HepG2 (cell line): ENCODE results near the gene KIF2C. TPM values are rescaled to one million over a fixed set of nuclear protein-coding genes. Genes with fewer than 3 reads are reported as not detected.

Source experiments
- FOXA3 ChIP-seq: IDR thresholded peaks from 2 replicates; pipeline ENCODE4 v1.6.1; 2016; ENCODE audit warnings: missing genetic modification reagents, missing compliant biosample characterization
- HNRNPL ChIP-seq: fragments of 200-400 bp; formaldehyde crosslinking; IDR thresholded peaks from 2 replicates; pipeline ENCODE4 v1.6.1; 2017; ENCODE audit warnings: mild to moderate bottlenecking, low read depth, low read length
- NPAS2 ChIP-seq: sonication (generic); formaldehyde crosslinking; IDR thresholded peaks from 2 replicates; pipeline ENCODE4 v1.8.0; 2022; ENCODE audit warnings: mild to moderate bottlenecking, missing genetic modification reagents, borderline replicate concordance
- PPARG ChIP-seq: conservative IDR thresholded peaks from 2 replicates; pipeline ENCODE4 v1.6.1; 2016; ENCODE audit warnings: missing biosample characterization, missing genetic modification reagents
- SP140L ChIP-seq: sonication (generic); formaldehyde crosslinking; IDR thresholded peaks from 2 replicates; pipeline ENCODE4 v1.4.0; 2020; ENCODE audit warnings: missing genetic modification reagents, borderline replicate concordance
- TMF1 ChIP-seq: sonication (generic); formaldehyde crosslinking; IDR thresholded peaks from 2 replicates; pipeline ENCODE4 v1.8.1; 2022; ENCODE audit warnings: low read depth, missing genetic modification reagents
- YEATS2 ChIP-seq: sonication (generic); formaldehyde crosslinking; IDR thresholded peaks from 2 replicates; pipeline ENCODE4 v1.4.0; 2020; ENCODE audit warnings: missing genetic modification reagents, borderline replicate concordance
- ZBTB42 ChIP-seq: sonication (generic); formaldehyde crosslinking; IDR thresholded peaks from 2 replicates; pipeline ENCODE4 v1.5.0; 2020; ENCODE audit warnings: mild to moderate bottlenecking, missing genetic modification reagents
- ZKSCAN5 ChIP-seq: sonication (generic); formaldehyde crosslinking; IDR thresholded peaks from 2 replicates; pipeline ENCODE4 v1.5.1; 2020; ENCODE audit warnings: mild to moderate bottlenecking, missing genetic modification reagents
- ZNF10 ChIP-seq: sonication (generic); formaldehyde crosslinking; IDR thresholded peaks from 2 replicates; pipeline ENCODE4 v1.4.0; 2020; ENCODE audit warnings: mild to moderate bottlenecking, low read depth, missing genetic modification reagents, borderline replicate concordance
- ZNF350 ChIP-seq: sonication (generic); formaldehyde crosslinking; IDR thresholded peaks from 2 replicates; pipeline ENCODE4 v1.4.0; 2020; ENCODE audit warnings: mild to moderate bottlenecking, low read depth, missing genetic modification reagents, borderline replicate concordance
- ZNF589 ChIP-seq: sonication (generic); formaldehyde crosslinking; conservative IDR thresholded peaks from 2 replicates; pipeline ENCODE4 v1.8.0; 2022; ENCODE audit warnings: mild to moderate bottlenecking, moderate library complexity, missing genetic modification reagents
- ZNF607 ChIP-seq: sonication (generic); formaldehyde crosslinking; IDR thresholded peaks from 2 replicates; pipeline ENCODE4 v1.5.1; 2020; ENCODE audit warnings: missing genetic modification reagents, mild to moderate bottlenecking, borderline replicate concordance
- ZNF644 ChIP-seq: IDR thresholded peaks from 2 replicates; pipeline ENCODE4 v1.6.1; 2016; ENCODE audit warnings: low read depth
- ZSCAN9 ChIP-seq: IDR thresholded peaks from 2 replicates; pipeline ENCODE4 v1.6.1; 2016; ENCODE audit warnings: borderline replicate concordance
- polyA plus RNA-seq, 8 experiments: library from polyadenylated mRNA; depleted of rRNA in 3 of 8; stranded (reverse) in 7 of 8; unstranded in 1 of 8; fragments of >200 nt; fragmentation: Illumina TruSeq in 4 of 8; extraction: Trizol in 4 of 8; gene quantifications; 2 replicates each; pipeline versions ENCODE4 v1.2.1 to v1.2.3, GENCODE V29; 2011 to 2016; ENCODE audit warnings: low read depth in 4 of 8, missing spikeins in 1 of 8, mixed read lengths in 1 of 8; ENCODE audit not compliant: insufficient read depth in 1 of 8
- total RNA-seq, 5 experiments: library from RNA; depleted of rRNA; stranded (reverse); fragments of >200 nt; fragmentation: Illumina TruSeq; extraction: Trizol; gene quantifications; 2 replicates each; pipeline ENCODE4 v1.2.3, GENCODE V29; 2016; ENCODE audit warnings: low read depth in 1 of 5
- TF ChIP-seq, protein P1 (sequence below): IDR thresholded peaks from 2 replicates; pipeline ENCODE4 v1.6.1; 2016; ENCODE audit warnings: low read depth
- TF ChIP-seq, protein P2 (sequence below): sonication (generic); formaldehyde crosslinking; IDR thresholded peaks from 2 replicates; pipeline ENCODE4 v1.4.0; 2020; ENCODE audit warnings: missing genetic modification reagents, borderline replicate concordance
- TF ChIP-seq, protein P3 (sequence below): sonication (generic); formaldehyde crosslinking; IDR thresholded peaks from 2 replicates; pipeline ENCODE4 v1.5.1; 2020; ENCODE audit warnings: mild to moderate bottlenecking, missing genetic modification reagents

The KIF2C gene
- total and polyA plus RNA-seq, 2 of the 13 experiments (the other 11 are each of a cell fraction or from before 2014, with no cell fraction given): 29.7 to 53.7 TPM

DNA sequence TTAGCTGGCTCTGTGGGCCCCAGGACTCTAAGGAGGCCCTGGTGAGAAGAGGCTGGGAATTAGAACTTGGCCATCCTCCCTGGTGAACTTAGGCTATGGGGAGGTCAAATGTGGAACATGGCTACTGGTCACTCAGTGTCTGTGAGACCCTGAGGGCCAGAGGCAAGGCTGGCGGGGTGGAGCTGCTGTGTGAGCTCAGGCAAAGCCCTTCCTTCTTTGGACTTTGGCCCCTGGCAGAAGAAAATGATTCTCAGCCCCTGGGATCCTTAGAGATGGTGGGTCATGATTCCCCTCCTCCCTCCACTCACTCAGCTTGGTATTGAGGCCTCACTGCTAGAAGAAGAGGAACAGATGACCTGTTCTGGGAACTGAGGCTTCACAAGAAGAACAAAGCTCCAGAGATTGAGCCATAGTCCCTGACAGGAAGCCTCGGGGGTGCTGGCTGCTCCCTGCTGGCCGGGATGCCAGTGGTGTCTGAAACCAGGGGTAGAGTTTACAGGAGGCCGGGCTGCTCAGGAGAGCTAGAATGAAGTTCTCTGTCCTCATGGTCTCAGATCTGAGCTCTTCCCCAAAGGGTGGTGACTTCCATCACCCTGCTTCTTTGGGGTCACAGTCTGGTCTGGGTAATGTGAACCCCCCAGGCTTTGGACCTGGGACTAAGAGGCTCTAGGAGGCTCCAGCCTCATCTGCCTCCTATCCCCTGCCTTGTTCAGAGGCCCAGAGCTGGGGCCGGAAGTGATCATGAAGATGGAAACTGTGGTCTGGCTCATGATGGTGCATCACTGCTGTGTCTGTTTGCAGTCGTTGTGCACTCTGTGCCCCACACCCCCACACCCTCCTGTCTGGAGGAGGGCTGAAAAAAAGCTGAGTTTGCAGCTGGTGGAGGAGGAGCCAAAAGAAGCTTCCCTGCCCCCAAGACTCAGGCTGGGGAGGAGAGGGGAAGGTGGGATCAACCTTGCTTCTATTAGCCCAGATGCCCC is 69.6 kb downstream of the KIF2C start (continued):
- TF ChIP-seq, protein P1, sequence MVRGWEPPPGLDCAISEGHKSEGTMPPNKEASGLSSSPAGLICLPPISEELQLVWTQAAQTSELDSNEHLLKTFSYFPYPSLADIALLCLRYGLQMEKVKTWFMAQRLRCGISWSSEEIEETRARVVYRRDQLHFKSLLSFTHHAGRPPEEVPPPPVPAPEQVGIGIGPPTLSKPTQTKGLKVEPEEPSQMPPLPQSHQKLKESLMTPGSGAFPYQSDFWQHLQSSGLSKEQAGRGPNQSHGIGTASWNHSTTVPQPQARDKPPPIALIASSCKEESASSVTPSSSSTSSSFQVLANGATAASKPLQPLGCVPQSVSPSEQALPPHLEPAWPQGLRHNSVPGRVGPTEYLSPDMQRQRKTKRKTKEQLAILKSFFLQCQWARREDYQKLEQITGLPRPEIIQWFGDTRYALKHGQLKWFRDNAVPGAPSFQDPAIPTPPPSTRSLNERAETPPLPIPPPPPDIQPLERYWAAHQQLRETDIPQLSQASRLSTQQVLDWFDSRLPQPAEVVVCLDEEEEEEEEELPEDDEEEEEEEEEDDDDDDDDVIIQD (CRISPR knock-in tag): no peak
- TF ChIP-seq ZSCAN9: no peak
- no peak for TF ChIP-seq ZBTB42 (CRISPR knock-in tag)
- no peak for TF ChIP-seq ZNF350 (CRISPR knock-in tag)
- TF ChIP-seq HNRNPL: no peak
- TF ChIP-seq, protein P2, sequence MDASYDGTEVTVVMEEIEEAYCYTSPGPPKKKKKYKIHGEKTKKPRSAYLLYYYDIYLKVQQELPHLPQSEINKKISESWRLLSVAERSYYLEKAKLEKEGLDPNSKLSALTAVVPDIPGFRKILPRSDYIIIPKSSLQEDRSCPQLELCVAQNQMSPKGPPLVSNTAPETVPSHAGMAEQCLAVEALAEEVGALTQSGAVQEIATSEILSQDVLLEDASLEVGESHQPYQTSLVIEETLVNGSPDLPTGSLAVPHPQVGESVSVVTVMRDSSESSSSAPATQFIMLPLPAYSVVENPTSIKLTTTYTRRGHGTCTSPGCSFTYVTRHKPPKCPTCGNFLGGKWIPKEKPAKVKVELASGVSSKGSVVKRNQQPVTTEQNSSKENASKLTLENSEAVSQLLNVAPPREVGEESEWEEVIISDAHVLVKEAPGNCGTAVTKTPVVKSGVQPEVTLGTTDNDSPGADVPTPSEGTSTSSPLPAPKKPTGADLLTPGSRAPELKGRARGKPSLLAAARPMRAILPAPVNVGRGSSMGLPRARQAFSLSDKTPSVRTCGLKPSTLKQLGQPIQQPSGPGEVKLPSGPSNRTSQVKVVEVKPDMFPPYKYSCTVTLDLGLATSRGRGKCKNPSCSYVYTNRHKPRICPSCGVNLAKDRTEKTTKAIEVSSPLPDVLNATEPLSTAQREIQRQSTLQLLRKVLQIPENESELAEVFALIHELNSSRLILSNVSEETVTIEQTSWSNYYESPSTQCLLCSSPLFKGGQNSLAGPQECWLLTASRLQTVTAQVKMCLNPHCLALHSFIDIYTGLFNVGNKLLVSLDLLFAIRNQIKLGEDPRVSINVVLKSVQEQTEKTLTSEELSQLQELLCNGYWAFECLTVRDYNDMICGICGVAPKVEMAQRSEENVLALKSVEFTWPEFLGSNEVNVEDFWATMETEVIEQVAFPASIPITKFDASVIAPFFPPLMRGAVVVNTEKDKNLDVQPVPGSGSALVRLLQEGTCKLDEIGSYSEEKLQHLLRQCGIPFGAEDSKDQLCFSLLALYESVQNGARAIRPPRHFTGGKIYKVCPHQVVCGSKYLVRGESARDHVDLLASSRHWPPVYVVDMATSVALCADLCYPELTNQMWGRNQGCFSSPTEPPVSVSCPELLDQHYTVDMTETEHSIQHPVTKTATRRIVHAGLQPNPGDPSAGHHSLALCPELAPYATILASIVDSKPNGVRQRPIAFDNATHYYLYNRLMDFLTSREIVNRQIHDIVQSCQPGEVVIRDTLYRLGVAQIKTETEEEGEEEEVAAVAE (CRISPR knock-in tag): no peak; the same call in 1 of the 2 replicates
- TF ChIP-seq FOXA3: no peak
- TF ChIP-seq YEATS2 (CRISPR knock-in tag): no peak
- no peak for TF ChIP-seq SP140L (CRISPR knock-in tag)
- TF ChIP-seq NPAS2 (CRISPR knock-in tag): no peak
- TF ChIP-seq PPARG (CRISPR knock-in tag): no peak
- TF ChIP-seq, protein P3, sequence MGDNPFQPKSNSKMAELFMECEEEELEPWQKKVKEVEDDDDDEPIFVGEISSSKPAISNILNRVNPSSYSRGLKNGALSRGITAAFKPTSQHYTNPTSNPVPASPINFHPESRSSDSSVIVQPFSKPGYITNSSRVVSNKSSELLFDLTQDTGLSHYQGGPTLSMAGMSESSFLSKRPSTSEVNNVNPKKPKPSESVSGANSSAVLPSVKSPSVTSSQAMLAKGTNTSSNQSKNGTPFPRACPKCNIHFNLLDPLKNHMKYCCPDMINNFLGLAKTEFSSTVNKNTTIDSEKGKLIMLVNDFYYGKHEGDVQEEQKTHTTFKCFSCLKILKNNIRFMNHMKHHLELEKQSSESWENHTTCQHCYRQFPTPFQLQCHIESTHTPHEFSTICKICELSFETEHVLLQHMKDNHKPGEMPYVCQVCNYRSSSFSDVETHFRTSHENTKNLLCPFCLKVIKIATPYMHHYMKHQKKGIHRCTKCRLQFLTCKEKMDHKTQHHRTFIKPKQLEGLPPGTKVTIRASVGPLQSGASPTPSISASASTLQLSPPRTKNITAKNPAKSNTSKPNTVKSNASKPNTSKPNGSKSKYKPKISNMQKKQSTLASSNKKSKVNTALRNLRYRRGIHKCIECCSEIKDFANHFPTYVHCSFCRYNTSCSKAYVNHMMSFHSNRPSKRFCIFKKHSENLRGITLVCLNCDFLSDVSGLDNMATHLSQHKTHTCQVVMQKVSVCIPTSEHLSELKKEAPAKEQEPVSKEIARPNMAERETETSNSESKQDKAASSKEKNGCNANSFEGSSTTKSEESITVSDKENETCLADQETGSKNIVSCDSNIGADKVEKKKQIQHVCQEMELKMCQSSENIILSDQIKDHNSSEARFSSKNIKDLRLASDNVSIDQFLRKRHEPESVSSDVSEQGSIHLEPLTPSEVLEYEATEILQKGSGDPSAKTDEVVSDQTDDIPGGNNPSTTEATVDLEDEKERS (CRISPR knock-in tag): no peak
- no peak for TF ChIP-seq ZNF589 (CRISPR knock-in tag)
- TF ChIP-seq ZKSCAN5 (CRISPR knock-in tag): no peak
- no peak for TF ChIP-seq TMF1
- TF ChIP-seq ZNF644 (CRISPR knock-in tag): no peak
- no peak for TF ChIP-seq ZNF10 (CRISPR knock-in tag)
- TF ChIP-seq ZNF607: no peak
